Measurements from ENCODE around the gene KLRK1.
A peak's percentile ranks its signal among the peaks of the same experiment; 100 is the strongest.
"Not testable (repeated sequence)": the region's sequence is repeated elsewhere in the genome, so short reads cannot be mapped to it uniquely, and the experiment has no call there.

Gene KLRK1

DNA sequence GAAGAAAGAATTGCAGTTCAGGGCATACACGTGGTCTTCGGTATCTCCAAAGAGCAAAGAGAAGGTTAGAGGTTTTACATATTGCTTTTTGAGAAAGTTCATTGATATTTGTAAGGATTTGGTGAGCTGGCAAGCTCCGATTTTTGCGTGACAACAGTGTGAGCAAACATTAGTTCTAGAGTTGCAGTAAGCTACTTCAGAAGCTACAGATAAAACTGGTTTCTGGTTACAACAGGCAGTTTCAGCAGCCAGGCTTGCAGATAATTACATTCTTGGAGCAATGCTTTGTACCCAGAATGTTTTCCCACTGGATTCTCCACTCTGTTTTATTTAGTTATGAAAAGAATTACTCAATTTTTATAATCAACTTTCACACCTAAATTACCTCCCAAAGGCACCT lies 28.2 kb downstream of the KLRK1 start:
- peak; percentile 94 for DNase-seq

DNA sequence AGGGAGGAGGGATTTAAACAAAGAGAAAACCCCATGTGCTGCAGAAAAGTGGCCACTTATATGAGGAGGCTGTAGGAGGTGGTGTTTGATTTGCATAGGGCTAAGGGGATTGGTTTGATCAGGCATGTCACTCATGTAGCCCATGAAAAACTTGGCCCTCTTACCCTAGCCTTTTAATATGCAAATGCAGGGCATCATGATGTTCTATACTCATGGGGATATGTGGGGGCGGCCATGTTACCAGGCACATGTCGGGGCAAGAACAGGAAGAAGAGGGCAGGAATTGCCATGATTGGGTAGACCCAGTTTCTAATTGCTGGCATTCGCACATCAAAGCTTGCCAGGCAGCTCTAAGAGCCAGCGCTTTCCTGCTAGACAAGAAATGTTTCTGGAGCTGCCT lies 28.8 kb downstream of the KLRK1 start:
- peak; percentile 78 for DNase-seq

DNA sequence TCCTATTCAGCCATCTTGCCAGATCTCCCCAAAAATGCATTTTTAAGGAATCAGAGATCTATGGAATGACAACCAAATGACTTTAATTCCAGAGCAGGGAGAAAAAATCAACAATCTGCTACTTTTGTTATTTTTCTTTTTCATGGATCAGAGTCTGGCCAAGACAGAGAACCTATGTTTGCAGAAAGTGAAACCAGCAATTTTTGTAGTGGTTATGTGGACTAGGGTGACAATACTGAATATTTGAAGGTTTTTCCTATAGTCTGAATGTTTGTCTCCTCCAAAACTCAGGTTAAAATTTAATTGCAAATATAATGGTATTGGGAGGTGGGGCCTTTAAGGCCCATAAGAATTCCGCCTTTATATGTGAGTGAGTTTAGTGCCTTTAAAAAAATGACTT lies 30.9 kb downstream of the KLRK1 start:
- no peak for DNase-seq

DNA sequence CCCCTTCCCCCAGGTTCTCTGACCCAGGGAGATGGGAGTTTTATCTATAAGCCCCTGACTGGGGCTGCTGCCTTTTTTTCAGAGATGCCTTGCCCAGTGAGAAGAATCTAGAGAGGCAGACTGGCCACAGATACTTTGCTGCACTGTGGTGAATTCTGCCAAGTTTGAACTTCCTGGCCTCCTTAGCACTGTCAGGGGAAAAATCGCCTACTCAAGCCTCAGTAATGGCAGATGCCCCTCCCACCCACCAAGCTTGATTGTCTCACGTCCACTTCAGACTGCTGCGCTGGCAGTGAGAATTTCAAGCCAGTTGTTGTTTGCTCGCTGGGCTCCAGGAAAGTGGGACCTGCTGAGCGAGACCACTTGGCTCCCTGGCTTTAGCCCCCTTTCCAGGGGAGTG lies 31.7 kb downstream of the KLRK1 start:
- peak; percentile 44 for DNase-seq

DNA sequence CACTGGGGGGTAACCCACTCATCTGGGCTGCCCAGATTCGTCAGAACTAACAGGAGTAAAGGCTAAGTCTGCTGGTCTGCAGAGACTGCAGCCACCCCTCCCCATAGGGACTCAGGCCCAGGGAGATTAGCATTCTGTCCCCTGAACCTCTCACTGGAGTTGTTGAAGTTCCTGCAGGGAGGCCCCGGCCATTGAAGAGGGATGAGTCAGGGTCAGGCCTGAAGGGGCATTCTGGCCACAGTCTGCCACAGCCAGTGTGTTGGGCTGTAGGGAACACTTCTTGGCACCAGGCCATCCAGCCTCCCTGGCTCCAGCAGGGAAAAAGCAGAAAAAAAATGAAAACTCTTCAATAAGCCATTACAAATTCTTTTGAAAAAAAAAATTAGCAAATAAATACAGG lies 35.3 kb downstream of the KLRK1 start:
- DNase-seq: peak; percentile 98

DNA sequence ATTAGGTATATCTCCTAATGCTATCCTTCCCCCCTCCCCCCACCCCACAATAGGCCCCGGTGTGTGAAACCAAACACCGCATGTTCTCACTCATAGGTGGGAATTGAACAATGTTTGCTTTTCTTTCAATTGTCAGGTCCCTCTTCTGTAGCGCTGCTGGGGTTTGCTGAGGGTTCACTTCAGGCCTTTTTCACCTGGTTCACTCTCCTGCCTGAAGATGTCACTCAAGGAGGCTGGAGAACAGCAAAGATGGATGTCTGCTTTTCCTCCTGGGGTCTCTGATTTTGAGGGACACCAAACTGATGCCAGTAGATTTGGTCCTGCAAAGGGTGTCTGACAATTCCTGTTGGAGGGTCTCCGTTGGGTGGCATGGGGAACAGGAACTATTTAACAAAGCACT lies 35.8 kb downstream of the KLRK1 start:
- peak; percentile 93 for DNase-seq

DNA sequence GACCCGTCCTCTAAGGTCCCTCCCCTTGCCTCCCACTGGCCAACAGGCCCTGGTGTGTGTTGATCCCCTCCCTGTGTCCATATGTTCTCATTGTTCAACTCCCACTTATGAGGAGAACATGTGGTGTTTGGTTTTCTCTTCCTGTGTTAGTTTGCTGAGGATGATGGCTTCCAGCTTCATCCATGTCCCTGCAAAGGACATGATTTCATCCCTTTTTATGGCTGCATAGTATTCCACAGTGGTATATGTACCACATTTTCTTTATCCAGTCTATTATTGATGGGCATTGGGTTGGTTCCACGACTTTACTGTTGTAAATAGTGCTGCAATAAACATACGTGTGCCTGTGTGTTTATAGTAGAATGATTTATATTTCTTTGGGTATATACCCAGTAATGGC lies 38.4 kb downstream of the KLRK1 start:
- not testable (repeated sequence) for DNase-seq

DNA sequence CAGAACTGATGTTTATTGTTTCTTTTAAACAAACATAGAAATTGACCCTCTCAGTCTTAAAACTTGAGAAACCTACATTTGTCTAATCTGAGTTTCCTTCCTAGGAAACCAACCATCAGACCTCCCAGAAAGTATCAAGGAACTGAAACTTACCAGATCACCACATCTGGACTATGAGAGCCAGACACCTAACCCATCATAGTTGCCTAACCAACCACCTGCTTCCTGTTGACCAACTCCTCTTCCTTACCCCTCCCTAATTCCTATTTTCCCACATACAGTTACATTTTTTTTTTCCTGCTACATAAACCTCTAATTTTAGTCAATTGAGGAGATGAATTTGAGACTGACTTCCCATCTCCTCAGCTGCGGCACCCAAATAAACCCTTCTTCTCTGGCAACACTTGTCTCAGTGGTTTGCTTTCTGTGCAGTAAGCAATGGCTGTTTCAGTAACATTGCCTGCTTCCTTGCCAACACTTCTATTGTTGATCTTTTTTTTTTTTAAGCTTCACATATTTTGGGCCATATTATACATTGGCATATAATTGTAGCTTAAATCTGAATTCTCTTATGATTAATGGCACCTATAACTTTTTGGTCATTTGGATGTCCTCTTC lies 47.8 kb downstream of the KLRK1 start:
- DNase-seq: peak; percentile 52

DNA sequence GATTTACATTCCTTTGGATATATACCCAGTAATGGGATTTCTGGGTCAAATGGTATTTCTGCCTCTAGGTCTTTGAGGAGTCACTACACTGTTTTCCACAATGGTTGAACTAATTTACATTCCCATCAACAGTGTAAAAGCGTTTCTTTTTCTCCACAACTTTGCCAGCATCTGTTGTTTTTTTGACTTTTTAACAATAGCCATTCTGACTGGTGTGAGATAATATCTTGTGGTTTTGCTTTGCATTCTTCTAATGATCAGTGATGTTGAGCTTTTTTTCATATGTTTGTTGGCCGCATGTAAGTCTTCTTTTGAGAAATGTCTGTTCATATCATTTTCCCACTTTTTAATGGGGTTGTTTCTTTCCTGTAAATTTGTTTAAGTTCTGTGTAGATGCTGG lies 48.9 kb downstream of the KLRK1 start:
- not testable (repeated sequence) for DNase-seq

DNA sequence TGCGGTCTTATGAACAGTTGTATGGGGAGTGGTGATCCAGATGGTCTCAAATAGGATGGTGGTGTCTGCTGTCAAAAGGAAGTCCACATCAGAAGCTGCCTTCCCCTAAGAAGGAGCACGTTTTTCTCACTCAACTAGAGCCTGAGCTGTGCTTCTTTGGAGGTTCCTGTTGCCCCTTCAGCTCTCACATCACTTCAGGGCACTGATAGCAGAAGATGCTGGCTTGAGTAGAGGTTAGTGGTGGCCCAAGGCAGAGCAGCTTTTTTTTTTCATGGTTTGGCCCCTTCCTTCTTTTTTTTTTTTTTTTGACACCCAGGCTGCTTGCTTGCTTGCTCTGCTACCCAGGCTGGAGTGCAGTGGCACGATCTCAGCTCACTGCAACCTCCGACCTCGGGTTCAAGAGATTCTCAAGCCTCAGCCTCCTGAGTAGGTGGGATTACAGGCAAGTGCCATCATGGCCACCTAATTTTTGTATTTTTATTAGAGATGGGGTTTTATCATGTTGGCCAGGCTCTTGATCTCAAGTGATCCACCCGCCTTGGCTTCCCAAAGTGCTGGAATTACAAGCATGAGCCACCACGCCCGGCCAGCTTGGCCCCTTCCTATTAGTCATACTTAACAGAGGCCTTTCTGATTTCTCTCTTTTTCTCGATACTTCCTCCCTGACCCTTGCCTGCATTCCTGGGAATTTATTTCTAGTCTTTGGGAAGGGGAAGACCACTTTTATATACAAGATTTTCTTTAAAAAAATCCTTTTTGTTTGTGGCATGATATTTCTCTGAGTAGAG lies 50.6 kb downstream of the KLRK1 start:
- DNase-seq: no peak

DNA sequence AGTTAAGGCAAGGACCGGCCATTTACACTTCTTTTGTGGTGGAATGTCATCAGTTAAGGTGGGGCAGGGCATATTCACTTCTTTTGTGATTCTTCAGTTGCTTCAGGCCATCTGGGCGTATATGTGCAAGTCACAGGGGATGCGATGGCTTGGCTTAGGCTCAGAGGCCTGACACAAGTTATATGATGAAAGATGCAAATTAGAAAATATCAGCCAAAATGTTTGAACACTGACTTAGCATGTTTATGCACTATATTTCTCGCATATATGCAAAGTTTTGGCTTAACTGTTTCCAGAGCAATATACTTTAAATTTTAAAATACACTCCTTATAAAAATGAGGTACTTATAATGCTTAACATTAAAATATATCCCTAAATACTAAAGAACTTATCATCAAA lies 51.4 kb downstream of the KLRK1 start:
- not testable (repeated sequence) for DNase-seq

DNA sequence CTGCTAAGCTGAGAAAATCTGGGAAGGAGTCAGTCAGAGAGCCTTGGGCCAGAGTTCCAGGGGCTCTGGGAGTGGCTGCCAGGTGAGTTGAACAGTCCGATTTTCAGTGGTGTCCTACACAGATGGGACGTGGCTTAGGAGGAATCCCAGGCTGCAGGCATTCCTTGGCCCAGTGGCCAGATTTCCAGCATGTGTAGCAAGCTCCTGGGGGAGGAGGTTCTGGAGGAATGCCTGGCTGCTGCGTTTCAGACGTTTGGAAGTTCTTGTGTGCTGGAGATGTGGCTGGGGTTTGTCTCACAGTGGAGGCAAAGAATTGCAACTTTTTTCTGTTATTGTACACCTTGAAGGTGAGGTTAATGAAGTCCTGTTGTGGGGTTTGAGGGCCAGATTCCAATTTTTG lies 53.6 kb downstream of the KLRK1 start:
- DNase-seq: not testable (repeated sequence)

DNA sequence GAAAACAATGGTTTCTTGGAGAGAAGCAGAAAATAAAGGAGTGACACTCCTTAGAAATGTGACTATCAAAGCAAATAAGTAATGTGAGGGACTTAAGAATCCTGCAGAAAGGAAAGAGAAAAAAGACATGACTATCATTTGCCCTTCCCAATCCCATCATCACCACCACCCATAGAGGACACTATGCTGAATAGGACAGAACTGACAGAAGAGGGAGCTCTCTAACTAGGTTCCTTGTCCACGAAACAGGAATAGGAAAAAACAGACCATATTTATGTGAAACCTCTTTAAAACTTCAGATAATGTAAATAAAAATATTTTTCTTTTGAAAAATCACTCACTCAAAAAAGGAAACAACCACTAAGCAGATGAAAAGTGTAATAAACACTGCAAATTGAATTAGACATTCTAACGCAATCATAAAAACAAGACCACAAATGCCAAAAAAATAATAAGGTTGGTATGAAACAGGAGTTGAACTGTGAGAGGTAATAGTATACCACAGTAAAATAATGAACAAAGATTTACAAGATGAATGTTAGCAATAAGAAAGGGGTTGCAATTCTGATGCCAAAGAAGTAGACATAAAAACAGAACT lies 58.1 kb downstream of the KLRK1 start:
- DNase-seq: peak; percentile 92

DNA sequence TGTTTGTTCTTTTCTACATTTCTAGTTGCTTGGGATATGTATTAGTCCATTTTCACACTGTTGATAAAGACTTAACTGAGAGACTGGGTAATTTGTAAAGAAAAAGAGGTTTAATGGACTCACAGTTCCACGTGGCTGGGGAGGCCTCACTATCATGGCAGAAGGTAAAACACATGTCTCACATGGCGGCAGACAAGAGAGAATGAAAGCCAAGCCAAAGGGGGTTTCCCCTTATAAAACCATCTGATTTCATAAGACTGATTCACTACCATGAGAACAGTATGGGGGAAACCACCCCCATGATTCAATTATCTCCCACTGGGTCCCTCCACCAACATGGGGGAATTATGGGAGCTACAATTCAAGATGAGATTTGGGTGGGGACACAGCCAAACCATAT lies 61.1 kb downstream of the KLRK1 start:
- DNase-seq: not testable (repeated sequence)

Measured in DMS53 (cell line).